ENCODE measurements around the gene CELSR1. TPM values are rescaled to one million over a fixed set of nuclear protein-coding genes. Genes with fewer than 3 reads are reported as not detected.

Gene CELSR1
- total and polyA plus RNA-seq, 2 of the 13 experiments (the other 11 are each of a cell fraction or from before 2014, with no cell fraction given), result 0.78 to 1.8 TPM

DNA sequence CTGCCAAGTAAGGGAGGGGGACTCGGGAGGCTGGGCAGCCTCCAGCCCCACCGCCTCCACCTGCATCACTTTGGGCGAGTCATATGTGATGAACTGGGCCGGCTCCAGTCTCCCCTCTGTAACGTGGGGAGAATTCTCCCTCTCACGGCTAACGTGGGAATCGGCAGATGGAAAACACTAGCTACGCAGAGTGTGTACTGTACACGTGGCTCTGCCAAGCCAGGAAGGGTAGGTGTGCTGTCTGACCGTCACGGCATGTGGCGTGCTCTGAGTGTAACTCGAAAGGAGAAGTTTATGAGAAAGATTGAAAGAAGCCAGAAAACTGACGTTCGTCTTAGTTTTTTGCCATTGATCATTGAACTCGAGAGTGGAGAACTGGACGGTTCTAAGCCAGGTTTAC is 188.2 kb downstream of the CELSR1 start (continued):
- no peak for TF ChIP-seq ZNF646 (CRISPR knock-in tag; IDR thresholded peaks at IDR 0.05)
- no peak for TF ChIP-seq ZNF407 (CRISPR knock-in tag; IDR thresholded peaks at IDR 0.05; ENCODE audit: not compliant biosample characterization)
